CD4-positive, alpha-beta T cell treated with Interleukin-2 at 100 ng/mL for 4 hours (primary cell): ENCODE measurements around the gene CKLF.
A peak's percentile ranks its signal among the peaks of the same experiment; 100 is the strongest.
"Not testable (repeated sequence)": the region's sequence is repeated elsewhere in the genome, so short reads cannot be mapped to it uniquely, and the experiment has no call there.

Source experiments
- DNase-seq: peaks from one replicate; pipeline ENCODE4 v3.0.0-alpha.2; 2020; ENCODE audit warnings: low spot score

The CKLF gene

GRCh38 chr16:66542396-66542795 lies 10.0 kb upstream of the CKLF start:
- DNase-seq: no peak

- no peak for DNase-seq
Observed at GRCh38 chr16:66543541-66543940, 8.8 kb upstream of the CKLF start.

- DNase-seq: no peak
Observed at GRCh38 chr16:66544016-66544757, 8.2 kb upstream of the CKLF start.

- no peak for DNase-seq
Observed at GRCh38 chr16:66547101-66547989, 5.0 kb upstream of the CKLF start.

GRCh38 chr16:66548068-66548467 lies 4.3 kb upstream of the CKLF start:
- no peak for DNase-seq

- DNase-seq: no peak
Observed at GRCh38 chr16:66548868-66549267, 3.5 kb upstream of the CKLF start.

GRCh38 chr16:66549284-66550131 lies 2.9 kb upstream of the CKLF start, which contains the start of gene TK2:
Gene TK2 (minus strand): TSS chr16:66550122. CDS start chr16:66550061, 61 bp downstream.
- DNase-seq: peak; percentile 38

GRCh38 chr16:66551348-66551759 lies 1.0 kb upstream of the CKLF start:
- peak; percentile 71 for DNase-seq

- DNase-seq: no peak
Observed at GRCh38 chr16:66551788-66552285, 539 bp upstream of the CKLF start.

GRCh38 chr16:66553223-66553622 lies 847 bp downstream of the CKLF start:
- DNase-seq: peak; percentile 35

GRCh38 chr16:66554021-66554420 lies 1.6 kb downstream of the CKLF start:
- DNase-seq: no peak

GRCh38 chr16:66554495-66554894 lies 2.1 kb downstream of the CKLF start:
- DNase-seq: no peak

- no peak for DNase-seq
Observed at GRCh38 chr16:66560107-66560506, 7.7 kb downstream of the CKLF start.

- no peak for DNase-seq
Observed at GRCh38 chr16:66561381-66562080, 9.2 kb downstream of the CKLF start.

- peak; percentile 29 for DNase-seq
Observed at GRCh38 chr16:66562409-66562808, 10.0 kb downstream of the CKLF start.

- DNase-seq: no peak
Observed at GRCh38 chr16:66562986-66563385, 10.6 kb downstream of the CKLF start.

GRCh38 chr16:66563574-66564334 lies 11.4 kb downstream of the CKLF start:
- no peak for DNase-seq

GRCh38 chr16:66566051-66566901 lies 13.9 kb downstream of the CKLF start, which contains the start of gene CMTM1:
Gene CMTM1 (plus strand): TSS chr16:66566439. CDS start chr16:66566514, 75 bp downstream.
- DNase-seq: no peak

GRCh38 chr16:66567270-66567669 lies 14.9 kb downstream of the CKLF start:
- not testable (repeated sequence) for DNase-seq
